Measurements from ENCODE around the gene SIGLEC15.

DNA sequence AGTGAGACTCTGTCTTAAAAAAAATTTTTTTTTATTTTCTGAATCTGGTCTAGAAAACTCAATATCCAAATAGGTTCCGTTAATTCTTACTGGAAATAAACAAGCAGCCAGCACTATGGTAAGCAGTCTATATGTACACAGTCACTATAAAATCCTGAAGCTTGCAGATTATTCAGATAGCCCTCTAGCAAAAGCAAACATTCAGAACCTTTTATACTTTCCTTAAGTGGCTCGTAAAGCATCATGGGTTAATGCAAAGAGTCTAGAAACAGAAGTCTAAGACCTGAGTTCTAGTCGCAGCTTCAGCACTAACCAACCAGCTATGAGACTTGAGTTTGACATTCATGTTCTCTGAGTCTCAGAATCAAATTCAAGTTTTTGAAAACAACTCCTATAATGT, 51.9 kb downstream of the SIGLEC15 start:
- TF ChIP-seq, protein P1, sequence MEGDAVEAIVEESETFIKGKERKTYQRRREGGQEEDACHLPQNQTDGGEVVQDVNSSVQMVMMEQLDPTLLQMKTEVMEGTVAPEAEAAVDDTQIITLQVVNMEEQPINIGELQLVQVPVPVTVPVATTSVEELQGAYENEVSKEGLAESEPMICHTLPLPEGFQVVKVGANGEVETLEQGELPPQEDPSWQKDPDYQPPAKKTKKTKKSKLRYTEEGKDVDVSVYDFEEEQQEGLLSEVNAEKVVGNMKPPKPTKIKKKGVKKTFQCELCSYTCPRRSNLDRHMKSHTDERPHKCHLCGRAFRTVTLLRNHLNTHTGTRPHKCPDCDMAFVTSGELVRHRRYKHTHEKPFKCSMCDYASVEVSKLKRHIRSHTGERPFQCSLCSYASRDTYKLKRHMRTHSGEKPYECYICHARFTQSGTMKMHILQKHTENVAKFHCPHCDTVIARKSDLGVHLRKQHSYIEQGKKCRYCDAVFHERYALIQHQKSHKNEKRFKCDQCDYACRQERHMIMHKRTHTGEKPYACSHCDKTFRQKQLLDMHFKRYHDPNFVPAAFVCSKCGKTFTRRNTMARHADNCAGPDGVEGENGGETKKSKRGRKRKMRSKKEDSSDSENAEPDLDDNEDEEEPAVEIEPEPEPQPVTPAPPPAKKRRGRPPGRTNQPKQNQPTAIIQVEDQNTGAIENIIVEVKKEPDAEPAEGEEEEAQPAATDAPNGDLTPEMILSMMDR (IDR thresholded peaks at IDR 0.05; ENCODE audit: poor library complexity), result no peak
- no peak for TF ChIP-seq EZH2phosphoT487 (IDR thresholded peaks at IDR 0.05; ENCODE audit: low read depth, severe bottlenecking, unreplicated experiment)
- no peak for TF ChIP-seq EZH2 (IDR thresholded peaks at IDR 0.05; ENCODE audit: borderline replicate concordance)

All from hepatocyte (in vitro differentiated cells).